HG02884 (cell line): ENCODE data around the gene SOBP.
"Not testable (repeated sequence)": the region's sequence is repeated elsewhere in the genome, so short reads cannot be mapped to it uniquely, and the experiment has no call there.

ENCODE experiments used
- ATAC-seq: cut with Tn5 transposase; IDR thresholded peaks from one replicate; pipeline ENCODE4 v1.9.1; 2021; ENCODE audit warnings: mild to moderate bottlenecking, moderate library complexity; ENCODE audit not compliant: unreplicated experiment

The SOBP gene

GRCh38 chr6:107489636-107490565, at the start of gene SOBP:
Gene SOBP, plus strand, starts transcription at chr6:107490117. Its CDS starts 500 bp downstream, at chr6:107490617.
- peak; percentile 51 for ATAC-seq

GRCh38 chr6:107440936-107441335, 49.0 kb upstream of the SOBP start:
- no peak for ATAC-seq

- no peak for ATAC-seq
Observed at GRCh38 chr6:107441682-107442081, 48.2 kb upstream of the SOBP start.

GRCh38 chr6:107442938-107443607, 46.8 kb upstream of the SOBP start:
- no peak for ATAC-seq

- no peak for ATAC-seq
Observed at GRCh38 chr6:107443608-107444267, 46.2 kb upstream of the SOBP start.

GRCh38 chr6:107444277-107444676, 45.6 kb upstream of the SOBP start:
- no peak for ATAC-seq

GRCh38 chr6:107447663-107448216, 42.2 kb upstream of the SOBP start:
- ATAC-seq: no peak

- ATAC-seq: no peak
Observed at GRCh38 chr6:107448776-107449175, 41.1 kb upstream of the SOBP start.

- ATAC-seq: peak; percentile 19
Observed at GRCh38 chr6:107458672-107459282, 31.1 kb upstream of the SOBP start.

GRCh38 chr6:107459283-107460082, 30.4 kb upstream of the SOBP start, which contains the start of gene PDSS2:
Gene PDSS2, minus strand, starts transcription at chr6:107459564. Its CDS starts 279 bp downstream, at chr6:107459285.
- ATAC-seq: peak; percentile 84

GRCh38 chr6:107460083-107460631, 29.8 kb upstream of the SOBP start:
- no peak for ATAC-seq

GRCh38 chr6:107466062-107466461, 23.9 kb upstream of the SOBP start:
- no peak for ATAC-seq

GRCh38 chr6:107470364-107470763, 19.6 kb upstream of the SOBP start:
- no peak for ATAC-seq

- ATAC-seq: no peak
Observed at GRCh38 chr6:107473660-107474059, 16.3 kb upstream of the SOBP start.

- not testable (repeated sequence) for ATAC-seq
Observed at GRCh38 chr6:107475360-107475759, 14.6 kb upstream of the SOBP start.

- not testable (repeated sequence) for ATAC-seq
Observed at GRCh38 chr6:107475826-107476225, 14.1 kb upstream of the SOBP start.

- no peak for ATAC-seq
Observed at GRCh38 chr6:107479089-107479690, 10.7 kb upstream of the SOBP start.

- ATAC-seq: no peak
Observed at GRCh38 chr6:107485157-107485556, 4.8 kb upstream of the SOBP start.
